HG02870 (cell line): ENCODE measurements around the gene PAK4.
"Not testable (repeated sequence)": the region's sequence is repeated elsewhere in the genome, so short reads cannot be mapped to it uniquely, and the experiment has no call there.

Source experiments
- ATAC-seq: cut with Tn5 transposase; IDR thresholded peaks from one replicate; pipeline ENCODE4 v1.9.1; 2021; ENCODE audit warnings: mild to moderate bottlenecking, moderate library complexity; ENCODE audit not compliant: unreplicated experiment

PAK4 gene

DNA sequence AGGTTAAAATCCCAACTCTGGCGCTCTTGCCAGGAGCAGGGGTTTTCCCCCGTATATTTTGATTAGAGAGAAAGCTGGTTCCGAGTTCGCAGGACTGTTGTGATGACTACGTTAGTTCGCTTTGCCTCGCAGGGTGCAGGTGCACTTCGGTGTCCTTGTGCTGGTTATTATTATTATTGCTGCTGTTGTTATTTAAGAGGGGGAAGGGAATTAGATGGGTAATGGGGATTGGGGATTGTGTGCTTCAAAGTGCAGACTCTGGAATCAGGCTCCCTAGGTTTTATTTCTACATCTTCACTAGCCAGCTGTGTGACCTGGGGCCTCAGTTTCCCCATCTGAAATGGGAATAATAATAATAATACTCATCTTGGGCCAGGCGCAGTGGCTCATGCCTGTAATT, 26.2 kb upstream of the PAK4 start:
- ATAC-seq, result no peak

DNA sequence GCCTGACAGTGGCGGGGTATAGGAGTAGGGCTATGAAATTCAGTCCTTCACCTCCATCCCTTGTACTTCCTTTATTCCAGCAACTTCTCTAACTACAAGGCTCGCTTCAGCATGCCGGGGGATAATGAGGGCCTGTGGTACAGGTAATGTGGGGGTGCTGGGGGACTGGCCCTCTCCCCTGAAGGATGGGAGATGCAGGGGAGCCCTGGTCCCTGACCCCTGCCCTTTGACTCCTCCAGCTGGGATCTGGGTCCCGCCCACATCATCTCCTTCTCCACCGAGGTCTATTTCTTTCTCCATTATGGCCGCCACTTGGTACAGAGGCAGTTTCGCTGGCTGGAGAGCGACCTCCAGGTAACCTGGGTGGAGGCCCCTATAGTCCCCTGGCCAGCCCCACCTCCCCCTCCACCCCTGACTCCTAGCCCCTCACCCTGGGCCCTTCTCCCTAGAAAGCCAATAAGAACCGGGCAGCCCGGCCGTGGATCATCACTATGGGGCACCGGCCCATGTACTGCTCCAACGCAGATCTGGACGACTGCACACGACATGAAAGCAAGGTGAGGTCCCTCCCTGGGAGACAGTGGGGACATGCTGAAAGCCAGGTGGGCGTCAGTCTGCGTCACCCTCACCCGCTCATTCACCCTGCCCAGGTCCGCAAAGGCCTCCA, 25.0 kb upstream of the PAK4 start:
- ATAC-seq, result no peak

DNA sequence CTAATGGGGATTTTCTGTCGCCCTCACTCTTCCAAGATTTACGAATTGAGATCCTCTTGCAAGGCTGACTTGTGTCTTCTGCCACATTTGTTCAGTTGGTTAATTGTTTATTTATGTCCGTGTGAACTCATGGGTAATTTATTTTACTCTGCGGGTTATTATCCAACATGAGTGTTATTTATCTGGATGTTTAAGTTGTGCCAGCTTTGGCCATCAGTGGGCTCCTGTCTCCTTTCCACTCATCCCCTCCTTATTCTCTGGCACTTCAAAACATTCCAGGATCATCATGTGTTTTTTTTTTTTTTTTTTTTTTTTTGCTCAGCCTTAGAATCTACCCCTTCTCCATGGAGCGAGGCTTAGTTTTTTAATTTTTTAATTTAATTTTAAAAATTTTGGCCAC, 22.4 kb upstream of the PAK4 start:
- ATAC-seq, result no peak

DNA sequence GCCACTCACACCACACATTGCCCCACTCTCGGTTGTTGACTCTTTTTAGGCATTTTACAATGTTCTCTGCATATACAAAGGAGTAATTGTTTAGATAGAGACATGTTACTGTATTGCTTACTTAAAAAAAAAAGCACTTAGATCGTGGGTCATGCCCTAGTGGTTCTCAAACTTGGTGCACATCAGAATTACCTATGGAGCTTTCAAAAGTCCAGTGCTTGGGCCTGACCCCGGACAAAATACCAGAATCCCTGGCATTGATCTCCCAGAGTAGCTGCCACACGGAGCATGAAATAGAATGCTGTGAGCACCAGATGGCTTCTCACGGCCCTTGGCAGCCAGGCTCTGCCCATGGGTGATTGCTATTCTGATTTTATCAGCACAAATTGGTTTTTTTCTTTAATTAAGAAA, 21.4 kb upstream of the PAK4 start:
- ATAC-seq, result no peak

DNA sequence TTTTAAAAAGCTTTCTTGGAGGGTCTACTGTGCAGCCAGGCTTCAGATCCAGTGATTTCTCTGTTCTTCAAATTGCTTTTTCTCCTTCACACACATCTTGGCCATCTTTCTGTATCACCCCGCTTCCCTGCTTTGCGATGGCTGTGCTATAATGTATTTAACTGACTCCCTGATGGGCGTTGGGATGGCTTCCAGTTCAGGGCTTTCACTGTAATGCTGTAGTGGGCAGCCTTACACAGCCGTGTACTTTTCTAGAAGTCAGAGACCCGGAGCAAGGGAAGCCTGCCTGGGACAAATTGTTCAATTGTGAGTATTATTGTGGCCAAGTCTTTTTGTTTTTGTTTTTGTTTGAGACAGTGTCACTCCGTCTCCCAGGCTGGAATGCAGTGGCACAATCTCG, 19.4 kb upstream of the PAK4 start:
- ATAC-seq, result no peak

DNA sequence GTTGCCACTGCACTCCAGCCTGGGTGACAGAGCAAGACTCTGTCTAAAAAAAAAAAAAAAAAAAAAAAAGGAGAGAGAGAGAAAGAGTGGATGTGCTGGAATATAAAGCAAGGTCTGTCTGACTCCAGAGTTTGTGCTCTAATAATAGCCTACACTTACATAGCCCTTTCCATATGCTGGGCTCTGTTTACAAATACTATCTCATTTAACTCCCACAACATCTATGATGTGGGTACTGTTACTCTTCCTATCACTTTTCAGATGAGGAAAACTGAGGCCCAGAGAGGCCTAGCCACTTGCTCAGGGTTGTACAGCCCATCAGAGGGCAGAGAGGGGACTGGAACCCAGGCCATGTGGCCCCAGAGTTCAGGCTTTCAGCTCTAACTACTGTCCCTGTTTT, 15.9 kb upstream of the PAK4 start:
- ATAC-seq, result no peak

DNA sequence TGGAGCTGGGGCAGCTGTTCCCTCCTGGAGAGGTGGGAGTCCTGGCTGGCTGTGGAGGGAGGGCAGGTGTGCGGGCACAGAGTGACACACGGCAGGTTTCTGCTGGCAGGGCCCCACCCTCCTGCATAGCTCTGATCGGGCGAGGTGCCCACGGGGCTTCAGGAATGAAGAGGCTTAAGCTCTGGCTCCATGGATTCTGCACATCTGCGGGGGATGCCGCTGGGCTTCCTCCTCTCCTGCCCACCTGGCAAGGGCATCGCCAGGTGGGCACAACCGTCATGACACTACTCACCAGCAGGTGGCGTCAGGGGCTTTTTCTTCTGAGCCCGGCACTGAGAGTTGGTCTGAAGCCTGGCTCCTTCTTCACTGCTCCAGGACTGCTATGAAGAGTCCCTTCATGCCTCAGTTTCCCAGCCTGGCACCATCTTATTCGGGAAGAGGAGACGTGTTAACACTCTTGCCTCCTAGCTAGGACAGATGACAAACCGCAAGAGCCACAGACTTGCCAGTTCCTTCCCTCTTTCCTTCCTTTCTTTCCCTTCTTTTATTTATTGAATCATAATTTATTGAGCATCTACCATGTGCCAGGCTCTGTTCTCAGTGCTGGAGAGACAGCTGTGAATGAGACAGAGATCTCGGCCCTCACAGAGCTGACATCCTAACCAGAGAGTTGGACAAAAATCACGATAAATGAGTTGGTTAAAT, 15.2 kb upstream of the PAK4 start:
- ATAC-seq, result no peak

DNA sequence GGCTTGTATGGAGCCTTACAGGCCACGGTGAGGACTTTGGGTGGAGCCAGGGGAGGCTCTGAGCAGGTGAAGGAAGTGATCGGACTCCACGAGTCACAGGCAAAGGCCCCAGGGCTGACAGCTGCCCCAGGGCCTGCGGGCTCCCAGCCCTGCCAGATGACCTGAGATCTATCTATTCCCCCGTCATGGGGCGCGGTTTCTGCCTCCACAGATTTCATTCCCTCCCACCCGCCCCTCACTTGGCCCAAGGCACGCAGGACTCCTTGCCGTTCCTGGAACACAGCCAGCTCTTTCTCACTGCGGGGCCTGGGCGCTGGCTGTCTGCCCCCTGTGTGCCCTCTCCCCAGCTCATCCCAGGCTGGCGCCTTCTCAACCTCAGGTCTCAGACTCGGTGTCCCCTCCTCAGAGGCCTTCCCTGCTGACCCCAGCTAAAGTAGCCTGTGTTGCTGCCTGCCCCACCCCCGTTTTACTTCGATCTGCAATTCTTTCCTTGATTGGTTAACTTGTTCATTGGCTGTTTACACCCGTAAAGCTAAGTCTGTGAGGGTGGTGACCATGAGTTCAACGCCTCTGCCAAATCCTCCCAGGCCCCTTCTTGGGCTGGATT, 13.9 kb upstream of the PAK4 start:
- ATAC-seq, result no peak

DNA sequence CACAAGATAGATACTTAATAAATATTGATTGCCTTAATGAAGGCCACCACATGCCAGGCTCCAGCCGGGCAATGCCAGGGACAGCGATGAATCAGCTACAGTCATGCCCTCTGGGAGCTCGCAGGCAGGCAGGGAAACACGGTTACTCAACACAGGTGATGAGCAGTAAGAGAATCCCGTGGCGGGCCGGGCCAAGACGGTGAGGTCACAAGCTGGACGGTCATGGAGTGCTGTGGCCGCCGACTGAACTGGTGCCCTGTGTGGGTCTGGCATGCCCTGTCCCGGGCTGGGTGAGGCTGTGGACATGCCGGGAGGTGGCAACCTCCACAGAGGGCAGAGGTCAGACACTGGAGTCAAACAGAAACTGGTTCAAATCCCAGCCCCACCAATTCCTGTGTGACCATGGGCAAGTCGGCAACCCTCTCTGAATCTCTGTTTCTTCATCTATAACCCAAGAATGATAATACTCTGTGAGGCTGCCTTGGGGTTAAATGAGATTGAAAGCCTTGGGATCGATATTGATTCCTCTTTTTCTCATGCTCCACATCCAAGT, 13.2 kb upstream of the PAK4 start:
- no peak for ATAC-seq

DNA sequence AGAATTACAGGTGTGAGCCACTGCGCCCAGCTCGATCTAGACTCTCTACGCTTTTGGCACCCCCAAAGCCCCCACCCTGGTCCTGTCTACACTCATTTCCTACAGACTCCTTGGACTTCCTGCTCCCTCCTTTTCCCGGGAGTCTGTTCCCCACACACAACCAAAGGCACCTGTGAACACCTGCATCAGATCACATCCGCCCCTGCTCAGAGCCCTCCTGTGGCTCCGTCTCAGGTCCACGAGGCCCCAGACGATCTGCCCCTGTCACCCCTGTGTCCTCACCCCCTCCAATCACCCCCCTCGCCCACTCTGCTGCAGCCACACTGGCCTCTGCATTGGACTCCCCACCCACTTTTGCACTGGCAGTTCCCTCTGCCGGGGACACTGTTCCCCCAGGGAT, 12.4 kb upstream of the PAK4 start:
- no peak for ATAC-seq

DNA sequence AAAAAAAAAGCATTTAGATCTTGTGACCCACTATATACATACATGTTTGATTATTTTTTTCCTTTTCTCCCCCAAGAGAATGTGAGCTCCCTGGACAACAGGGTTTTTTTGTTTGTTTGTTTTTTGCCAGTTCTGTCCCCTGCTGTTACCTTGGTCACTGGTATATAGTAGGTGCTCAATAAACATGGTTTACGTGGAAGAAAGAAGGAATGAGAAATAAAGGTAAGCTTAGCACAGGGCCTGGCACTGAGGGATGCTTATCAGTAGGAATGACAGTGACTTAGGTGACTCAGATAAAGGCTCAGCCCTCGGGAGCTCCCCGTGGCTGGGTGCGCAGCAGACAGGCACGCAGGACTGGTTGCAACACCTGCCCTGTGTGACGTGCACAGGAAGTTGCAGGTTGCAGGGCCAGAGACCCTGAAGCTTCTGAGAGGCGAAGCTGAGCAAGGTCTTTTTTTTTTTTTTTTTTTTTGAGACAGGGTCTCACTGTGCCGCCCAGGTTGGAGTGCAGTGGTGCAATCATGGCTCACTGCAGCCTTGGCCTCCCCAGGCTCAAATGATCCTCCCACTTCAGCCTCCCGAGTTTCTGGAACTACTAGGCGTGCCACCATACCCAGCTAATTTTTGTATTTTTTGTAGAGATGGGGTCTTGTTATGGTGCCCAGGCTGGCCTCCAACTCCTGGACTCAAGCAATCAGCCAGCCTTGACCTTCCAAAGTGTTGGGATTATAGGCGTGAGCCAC, 10.3 kb upstream of the PAK4 start:
- no peak for ATAC-seq

DNA sequence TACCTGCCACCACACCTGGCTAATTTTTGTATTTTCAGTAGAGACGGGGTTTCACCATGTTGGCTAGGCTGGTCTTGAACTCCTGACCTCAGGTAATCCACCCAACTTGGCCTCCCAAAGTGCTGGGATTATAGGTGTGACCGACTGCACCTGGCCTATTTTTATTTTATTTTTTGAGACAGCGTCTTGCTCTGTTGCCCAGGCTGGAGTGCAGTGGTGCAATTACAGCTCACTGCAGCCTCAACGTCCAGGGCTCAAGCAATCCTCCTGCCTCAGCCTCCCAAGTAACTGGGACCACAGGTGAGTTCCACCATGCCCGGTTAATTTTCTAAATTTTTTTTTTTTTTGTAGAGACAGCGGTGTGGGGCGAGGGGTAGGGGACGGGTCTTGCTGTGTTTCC, 8.6 kb upstream of the PAK4 start:
- not testable (repeated sequence) for ATAC-seq

DNA sequence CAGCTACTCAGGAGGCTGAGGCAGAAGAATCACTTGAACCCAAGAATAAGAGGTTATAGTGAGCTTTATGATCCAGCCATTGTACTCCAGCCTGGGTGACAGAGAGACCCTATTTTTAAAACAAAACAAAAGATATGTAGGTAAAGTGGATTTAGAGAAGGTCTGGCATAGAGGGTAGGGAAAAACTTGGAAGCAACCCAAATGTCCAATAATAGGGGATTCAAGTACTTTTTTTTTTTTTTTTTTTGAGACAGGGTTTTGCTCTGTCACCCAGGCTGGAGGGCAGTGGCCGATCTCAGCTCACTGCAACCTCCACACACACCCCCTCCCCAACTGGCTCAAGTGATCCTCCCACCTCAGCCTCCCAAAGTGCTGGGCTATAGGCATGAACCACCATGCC, 5.8 kb upstream of the PAK4 start:
- ATAC-seq, result no peak

DNA sequence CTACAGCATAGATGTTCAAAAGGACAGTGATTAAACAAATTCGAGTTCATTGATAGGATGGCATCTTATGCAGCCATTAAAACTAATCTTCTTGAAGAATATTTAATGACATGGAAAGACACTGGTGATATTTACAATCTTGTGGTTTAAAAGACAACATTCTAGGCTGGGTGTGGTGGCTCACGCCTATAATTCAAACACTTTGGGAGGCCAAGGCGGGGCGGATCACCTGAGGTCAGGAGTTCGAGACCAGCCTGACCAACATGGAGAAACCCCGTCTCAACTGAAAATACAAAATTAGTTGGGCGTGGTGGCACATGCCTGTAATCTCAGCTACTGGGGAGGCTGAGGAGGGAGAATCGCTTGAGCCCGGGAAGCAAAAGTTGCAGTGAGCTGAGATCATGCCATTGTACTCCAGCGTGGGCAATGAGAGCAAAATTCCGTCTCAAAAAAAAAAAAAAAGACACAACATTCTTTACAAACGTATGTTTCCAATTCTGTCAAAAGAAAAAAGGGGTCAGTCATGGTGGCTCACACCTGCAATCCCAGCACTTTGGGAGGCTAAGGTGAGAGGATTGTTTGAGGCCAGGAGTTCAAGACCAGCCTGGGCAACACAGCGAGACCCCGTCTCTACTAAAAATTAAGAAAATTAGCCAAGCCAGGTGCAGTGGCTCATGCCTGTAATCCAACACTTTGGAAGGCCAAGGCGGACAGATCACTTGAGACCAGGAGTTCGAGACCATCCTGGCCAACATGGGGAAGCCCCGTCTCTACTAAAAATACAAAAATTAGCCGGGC, 2.5 kb upstream of the PAK4 start:
- no peak for ATAC-seq

DNA sequence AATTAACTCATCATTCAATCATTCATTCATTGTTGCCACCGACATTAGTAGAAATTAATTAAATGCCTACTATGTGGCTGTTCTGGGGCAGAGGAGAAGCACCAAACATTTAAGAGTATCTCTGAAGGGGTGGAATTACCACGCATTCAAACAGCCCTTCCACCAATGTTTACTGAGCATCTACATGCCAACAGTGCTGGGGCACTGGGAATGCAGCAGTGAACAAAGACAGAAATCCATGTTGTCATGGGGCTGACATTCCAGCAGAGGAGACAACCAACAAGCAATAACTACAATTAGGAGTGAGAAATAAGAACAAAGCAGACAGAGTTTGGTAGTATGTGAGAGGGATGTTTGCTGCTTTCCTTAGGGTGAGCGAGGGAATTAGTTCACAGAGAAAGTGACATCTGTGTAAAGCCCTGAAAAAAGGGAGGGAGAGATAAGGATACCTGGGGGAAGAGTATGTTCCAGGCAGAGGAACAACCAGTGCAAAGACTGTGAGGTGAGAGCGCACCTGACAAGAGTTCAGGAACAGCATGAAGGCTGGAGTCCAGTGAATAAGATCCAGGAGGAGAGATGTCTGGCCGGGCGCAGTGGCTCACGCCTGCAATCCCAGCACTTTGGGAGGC, 1.3 kb upstream of the PAK4 start:
- no peak for ATAC-seq

DNA sequence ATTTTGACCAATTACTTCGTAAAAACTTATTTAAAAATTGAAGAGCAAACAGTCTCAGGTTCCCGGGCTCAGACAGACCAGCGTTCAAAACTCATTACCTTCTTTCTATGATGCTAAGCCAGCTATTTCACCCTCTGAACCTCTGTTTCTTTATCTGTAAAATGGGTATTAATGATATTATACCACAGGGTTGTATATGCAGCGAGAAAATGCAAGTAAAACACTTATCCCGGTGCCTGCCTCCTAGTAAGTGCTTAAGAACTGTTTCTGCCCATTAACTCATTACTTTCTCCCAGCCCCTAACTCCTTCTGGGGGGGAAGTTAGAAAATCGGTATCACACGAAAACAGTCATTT, 410 bp upstream of the PAK4 start:
- ATAC-seq, result no peak

DNA sequence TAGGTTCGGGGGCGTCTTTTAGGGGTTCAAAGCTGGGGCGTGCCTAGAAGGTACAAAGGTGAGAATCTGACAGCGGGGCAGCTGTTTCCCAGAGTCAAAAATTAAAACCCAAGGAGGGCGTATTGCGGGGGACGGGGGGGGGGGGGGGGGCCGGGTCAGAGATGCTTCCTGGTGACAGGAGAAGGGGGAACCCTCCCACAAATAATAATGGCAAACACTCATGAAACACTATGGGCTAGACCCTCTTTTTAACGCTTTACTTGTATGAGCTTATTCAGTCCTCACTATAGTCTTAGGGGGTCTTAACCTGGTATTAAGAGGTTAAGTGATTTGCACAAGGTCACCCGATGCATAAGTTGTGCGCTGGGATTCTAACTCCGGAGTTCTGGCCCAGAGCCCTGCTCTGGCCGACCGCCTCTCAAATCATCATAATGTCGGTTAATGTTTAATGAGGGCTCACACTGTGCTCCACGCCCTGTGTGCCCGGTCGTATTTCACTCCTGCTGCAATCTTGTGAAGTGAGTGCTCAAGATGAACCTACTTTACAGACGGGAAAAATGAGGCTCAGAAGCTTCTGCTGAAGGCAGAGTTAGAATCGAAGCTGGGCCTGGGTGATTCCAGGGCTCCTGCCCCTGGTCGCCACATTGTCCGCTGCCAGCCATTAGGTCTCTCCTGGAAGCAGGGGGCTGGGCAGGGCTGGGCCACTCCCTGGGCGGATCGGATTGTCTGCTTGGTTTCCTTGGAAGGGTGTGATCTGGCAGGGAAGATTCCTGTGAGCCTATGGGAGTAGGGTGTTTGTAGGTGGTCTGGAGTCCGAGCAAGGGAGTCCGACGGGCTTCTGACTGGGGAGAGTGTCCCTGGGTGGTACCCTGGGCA, 964 bp downstream of the PAK4 start:
- ATAC-seq, result no peak

DNA sequence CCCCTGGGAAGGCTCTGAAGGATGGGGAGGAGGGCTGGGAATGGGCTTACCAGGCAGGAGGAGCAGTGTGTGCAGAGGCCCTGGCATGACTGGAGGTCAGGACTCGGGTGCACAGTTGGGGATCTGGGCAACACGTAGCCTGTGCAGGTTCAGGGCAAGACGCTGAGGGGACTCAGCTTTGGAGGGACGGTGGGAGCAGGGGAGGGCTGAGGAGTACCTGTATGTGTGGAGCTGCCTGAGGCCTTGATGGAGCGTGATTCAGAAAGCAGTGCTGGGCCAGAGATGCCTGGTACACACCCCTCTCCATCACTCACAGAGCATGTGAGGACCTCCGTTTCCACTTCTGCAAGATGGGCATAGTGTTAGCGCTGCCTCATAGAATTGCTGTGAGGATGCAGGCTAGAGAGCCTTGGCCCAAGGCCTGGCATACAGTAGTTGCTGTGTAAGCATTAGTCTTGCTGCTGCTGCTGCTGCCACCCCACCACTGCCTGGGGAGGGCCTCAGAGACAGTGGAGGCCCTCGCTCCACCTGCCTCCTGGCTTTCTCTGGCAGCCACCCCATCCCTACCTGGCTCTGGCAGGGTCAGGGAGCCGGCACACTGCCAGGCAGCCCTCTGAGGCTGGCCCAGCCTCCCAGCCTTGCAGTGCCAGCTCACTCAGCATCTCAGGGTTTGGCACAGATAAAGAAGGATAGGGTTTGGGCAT, 2.4 kb downstream of the PAK4 start:
- ATAC-seq, result no peak
